Measurements from ENCODE around the gene EXOSC10. TPM values are rescaled to one million over a fixed set of nuclear protein-coding genes. Genes with fewer than 3 reads are reported as not detected.

EXOSC10 gene
- total and polyA plus RNA-seq, 9 of the 15 experiments (the other 6 are each of a cell fraction or from before 2014, with no cell fraction given): 23.4 to 150 (median 105) TPM

GRCh38 chr1:11039351-11040104, 60.1 kb downstream of the EXOSC10 start:
- Histone ChIP-seq H3K4me2 (ENCODE audit: insufficient read depth, low read length) (no peak overlapping the region), H3K27ac (ENCODE audit: extremely low read depth, low read depth, low read length) (no peak overlapping the region), H3K9ac (ENCODE audit: insufficient read depth in 1 of 2, low read depth in 2 of 2, low read length in 2 of 2) (no peak overlapping the region), H3K27me3 (ENCODE audit: control insufficient read depth in 2 of 2, insufficient read depth in 2 of 2, low read length in 2 of 2) (peaks cover 8 to 17% of the 10 kb centered on the region in 2 experiments), H3K9me1 (ENCODE audit: control insufficient read depth, insufficient read depth, low read length) (no peaks in the 10 kb centered on the region), H2AFZ (ENCODE audit: low read depth, low read length) (no peak overlapping the region), H4K20me1 (replicated peaks; ENCODE audit: control insufficient read depth, insufficient read depth, low read length) (no peaks in the 10 kb centered on the region), H3K9me3 (replicated peaks; ENCODE audit: control insufficient read depth, insufficient read depth, low read depth, low read length) (no peaks in the 10 kb centered on the region), H3K4me3 (no peak overlapping the region), H3K79me2 (ENCODE audit: control insufficient read depth, insufficient read depth, low read length) (no peaks in the 10 kb centered on the region), H3K36me3 (ENCODE audit: control insufficient read depth, insufficient read depth, low read length) (no peaks in the 10 kb centered on the region), H3K4me1 (replicated peaks in 1 of 2; ENCODE audit: control insufficient read depth in 2 of 2, insufficient read depth in 2 of 2, low read length in 2 of 2) (peaks cover 0 to under 1% of the 10 kb centered on the region in 2 experiments; a peak in 1 of 5 replicates)
- FAIRE-seq: no peak
- TF ChIP-seq ZNF639 (CRISPR knock-in tag; conservative IDR thresholded peaks at IDR 0.05 in 1 of 2, IDR thresholded peaks at IDR 0.05 in 1 of 2) (no peak), CREBBP (IDR thresholded peaks at IDR 0.05; ENCODE audit: low read depth, low read length) (peak; percentile 8), PHB2 (IDR thresholded peaks at IDR 0.05; ENCODE audit: low read depth) (0 out of 2 replicates have a peak, but pooled peaks have one; percentile 14)
- no peak for DNase-seq (ENCODE audit: extremely low read depth in 1 of 4, low spot score in 3 of 4)
- intact Hi-C loops (cut with micrococcal nuclease) (loop anchor here (5.0 to 10.0 kb wide), 4 partner anchors 193 to 685 kb away; no protein-coding TSS in a partner anchor), in situ Hi-C loops (cut with MboI) (no loop called here)
- no TSS peak for BruUV-seq (replicated peaks)
- no peak for ATAC-seq
- CTCF ChIA-PET (ENCODE audit: low intra/inter-chr PET ratio): no interaction called here
- POLR2A ChIA-PET: interaction anchor here (0.8 kb wide), 1 partner anchor 13 kb away, joined by 3 read pairs; no protein-coding TSS in a partner anchor
- 0% methylated on average over 2 of the region's 2 CpGs for WGBS (ENCODE audit: insufficient coverage, low coverage, missing lambda C conversion rate)

All from K562 (cell line).